SU-DHL-6 (cell line): ENCODE results near the gene CD1B.

Source experiments
- EZH2phosphoT487 ChIP-seq: fragments of 200-600 bp; sonication (generic), shearing (Covaris generic); conservative IDR thresholded peaks from 2 replicates; pipeline ENCODE4 v1.6.1; 2018; ENCODE audit warnings: mild to moderate bottlenecking, antibody characterized with exemption, low read length, moderate library complexity, mixed read lengths
- TF ChIP-seq, protein P1 (sequence below): fragments of 200-600 bp; sonication (generic); IDR thresholded peaks from one replicate; pipeline ENCODE4 v1.5.1; 2017; ENCODE audit warnings: antibody characterized with exemption, mild to moderate bottlenecking, low read length, moderate library complexity; ENCODE audit not compliant: insufficient read depth, poor library complexity, severe bottlenecking

GRCh38 chr1:158357441-158357840, 26.1 kb upstream of the CD1B start:
- TF ChIP-seq, protein P1, sequence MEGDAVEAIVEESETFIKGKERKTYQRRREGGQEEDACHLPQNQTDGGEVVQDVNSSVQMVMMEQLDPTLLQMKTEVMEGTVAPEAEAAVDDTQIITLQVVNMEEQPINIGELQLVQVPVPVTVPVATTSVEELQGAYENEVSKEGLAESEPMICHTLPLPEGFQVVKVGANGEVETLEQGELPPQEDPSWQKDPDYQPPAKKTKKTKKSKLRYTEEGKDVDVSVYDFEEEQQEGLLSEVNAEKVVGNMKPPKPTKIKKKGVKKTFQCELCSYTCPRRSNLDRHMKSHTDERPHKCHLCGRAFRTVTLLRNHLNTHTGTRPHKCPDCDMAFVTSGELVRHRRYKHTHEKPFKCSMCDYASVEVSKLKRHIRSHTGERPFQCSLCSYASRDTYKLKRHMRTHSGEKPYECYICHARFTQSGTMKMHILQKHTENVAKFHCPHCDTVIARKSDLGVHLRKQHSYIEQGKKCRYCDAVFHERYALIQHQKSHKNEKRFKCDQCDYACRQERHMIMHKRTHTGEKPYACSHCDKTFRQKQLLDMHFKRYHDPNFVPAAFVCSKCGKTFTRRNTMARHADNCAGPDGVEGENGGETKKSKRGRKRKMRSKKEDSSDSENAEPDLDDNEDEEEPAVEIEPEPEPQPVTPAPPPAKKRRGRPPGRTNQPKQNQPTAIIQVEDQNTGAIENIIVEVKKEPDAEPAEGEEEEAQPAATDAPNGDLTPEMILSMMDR: no peak
- no peak for TF ChIP-seq EZH2phosphoT487
